DMS 273 (cell line): ENCODE results near the gene UROC1.

Source experiments
- DNase-seq: peaks from one replicate; lab custom pipeline; 2025; ENCODE audit not compliant: unreplicated experiment; lab: John Stamatoyannopoulos, UW

Gene UROC1

GRCh38 chr3:126464997-126465396 lies 52.6 kb downstream of the UROC1 start:
- DNase-seq, result peak; percentile 45

DNA sequence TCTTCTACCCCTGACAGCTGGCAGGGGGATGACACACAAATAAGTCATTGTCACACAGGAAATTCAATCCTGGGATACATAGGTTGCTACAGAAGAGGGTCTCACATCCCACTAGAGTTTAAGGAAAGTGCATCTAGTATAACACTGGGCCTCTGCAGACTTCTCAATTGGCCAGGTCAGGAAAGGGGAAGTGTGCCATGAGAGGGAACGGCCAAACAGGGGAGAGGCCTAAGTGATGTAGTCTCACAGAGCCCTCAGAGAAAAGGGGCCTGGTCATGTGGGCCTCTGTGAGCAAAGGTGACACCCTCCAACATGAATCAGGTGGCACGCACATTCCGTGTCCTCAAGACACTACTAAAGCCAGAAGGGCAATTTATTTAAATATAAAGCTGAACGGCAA lies 53.1 kb downstream of the UROC1 start:
- peak; percentile 58 for DNase-seq

- peak; percentile 58 for DNase-seq
These were observed 53.5 kb downstream of the UROC1 start for GRCh38 chr3:126464093-126464492.

GRCh38 chr3:126463521-126463920 lies 54.1 kb downstream of the UROC1 start:
- DNase-seq, result no peak

DNA sequence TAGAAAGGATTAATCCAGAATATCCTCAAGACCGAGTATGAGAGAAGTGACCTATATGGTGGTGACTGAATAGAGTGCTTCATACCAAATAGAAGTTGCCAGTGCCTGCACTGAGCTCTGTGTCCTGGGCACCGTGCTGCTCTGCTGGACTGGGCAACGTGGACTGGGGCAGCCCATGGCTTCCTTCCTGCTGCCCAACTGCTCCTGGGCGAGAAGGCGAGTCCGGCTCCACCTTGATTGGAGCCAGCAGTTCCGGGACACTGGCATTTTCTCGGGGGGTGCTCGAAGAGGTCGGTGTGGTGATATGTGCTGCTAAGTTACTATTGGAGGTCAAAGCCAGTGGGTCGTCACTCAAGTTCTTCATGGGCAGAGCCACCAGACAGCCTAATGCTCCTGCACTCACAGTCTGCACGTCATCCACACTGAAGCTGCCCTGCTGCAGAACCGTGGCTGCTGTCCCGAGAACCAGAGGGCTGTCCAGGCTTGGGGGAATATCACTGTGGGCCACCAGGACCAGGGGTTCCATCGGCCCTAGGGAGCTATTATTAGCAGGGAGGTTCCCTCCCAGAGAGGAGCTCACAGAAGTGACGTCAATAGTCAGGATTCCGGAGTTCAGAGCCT lies 56.0 kb downstream of the UROC1 start:
- DNase-seq, result no peak

GRCh38 chr3:126460381-126460780 lies 57.2 kb downstream of the UROC1 start:
- DNase-seq, result no peak

- no peak for DNase-seq
These were observed 57.8 kb downstream of the UROC1 start for GRCh38 chr3:126459763-126460127.

DNA sequence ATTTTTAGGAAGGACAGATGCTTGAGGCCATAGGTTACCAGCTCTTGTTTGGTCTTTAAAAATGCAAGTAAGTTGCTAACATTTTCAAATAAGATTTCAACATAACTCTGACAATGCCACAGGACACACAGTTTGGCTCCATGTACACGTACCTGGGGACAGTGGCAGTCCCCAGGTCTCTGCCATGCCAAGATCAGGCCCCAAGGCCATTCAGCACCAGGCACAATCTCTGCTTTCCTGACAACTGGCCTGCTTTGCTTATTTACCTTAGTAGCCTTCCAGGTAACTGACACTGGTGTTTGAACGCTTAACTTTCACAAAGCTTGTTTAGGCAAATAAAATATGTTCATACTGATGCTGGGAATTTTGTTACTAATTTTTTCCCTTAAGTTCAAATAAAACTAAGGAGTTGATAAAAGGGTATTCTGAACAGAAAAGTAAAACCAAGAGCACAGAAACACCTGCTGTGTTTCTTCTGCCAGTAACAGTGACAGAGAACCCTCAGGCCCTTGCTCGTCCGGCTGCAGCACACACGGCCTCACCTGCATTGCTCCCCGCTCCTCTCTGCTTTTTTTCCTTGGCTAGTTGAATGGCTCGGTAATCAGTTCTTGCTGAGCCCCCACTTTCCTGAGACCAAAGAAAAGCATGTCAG lies 58.3 kb downstream of the UROC1 start:
- DNase-seq, result no peak

- no peak for DNase-seq
These were observed 60.7 kb downstream of the UROC1 start for GRCh38 chr3:126456766-126457388.

GRCh38 chr3:126456211-126456610 lies 61.4 kb downstream of the UROC1 start:
- no peak for DNase-seq

- DNase-seq, result no peak
These were observed 63.0 kb downstream of the UROC1 start for GRCh38 chr3:126454437-126455198.

DNA sequence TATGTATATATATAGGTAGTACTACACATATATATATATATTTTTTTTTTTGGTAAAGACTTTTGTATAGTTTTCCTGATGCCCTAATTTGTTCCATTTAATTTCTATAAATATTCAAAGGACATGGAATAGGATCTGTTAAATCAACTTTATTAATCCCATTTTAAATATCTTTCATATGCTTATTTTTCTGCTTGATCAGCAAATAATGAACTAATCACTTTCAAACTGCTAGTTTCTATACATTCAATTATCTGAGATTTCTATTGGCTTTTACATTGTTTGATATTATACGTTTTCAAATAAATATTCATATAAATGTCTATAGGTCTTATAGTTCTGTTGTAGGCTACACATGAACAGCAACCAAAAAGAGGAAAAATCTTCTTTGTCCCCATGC lies 63.5 kb downstream of the UROC1 start:
- no peak for DNase-seq

DNA sequence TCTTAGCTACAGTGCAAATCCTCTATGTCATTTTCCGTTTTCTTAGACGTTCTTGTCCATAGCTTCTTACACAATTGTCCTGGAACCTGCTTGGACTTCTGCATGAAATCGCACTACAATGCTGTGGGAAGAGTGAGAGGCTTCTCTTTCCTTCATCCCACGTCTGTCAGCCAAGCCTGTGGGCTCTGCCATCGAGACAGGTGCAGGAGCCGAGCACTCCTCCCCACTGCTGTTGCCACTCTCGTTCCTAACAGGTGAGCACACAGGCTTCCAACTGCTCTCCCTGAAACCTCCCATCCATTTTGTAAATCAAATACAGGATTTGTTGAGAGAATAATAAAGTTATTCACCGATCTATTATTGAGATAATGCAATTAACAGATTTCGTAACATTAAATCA lies 65.4 kb downstream of the UROC1 start:
- DNase-seq, result no peak

- DNase-seq, result no peak
These were observed 66.1 kb downstream of the UROC1 start for GRCh38 chr3:126451511-126451910.

GRCh38 chr3:126450744-126451143 lies 66.8 kb downstream of the UROC1 start:
- DNase-seq, result no peak

DNA sequence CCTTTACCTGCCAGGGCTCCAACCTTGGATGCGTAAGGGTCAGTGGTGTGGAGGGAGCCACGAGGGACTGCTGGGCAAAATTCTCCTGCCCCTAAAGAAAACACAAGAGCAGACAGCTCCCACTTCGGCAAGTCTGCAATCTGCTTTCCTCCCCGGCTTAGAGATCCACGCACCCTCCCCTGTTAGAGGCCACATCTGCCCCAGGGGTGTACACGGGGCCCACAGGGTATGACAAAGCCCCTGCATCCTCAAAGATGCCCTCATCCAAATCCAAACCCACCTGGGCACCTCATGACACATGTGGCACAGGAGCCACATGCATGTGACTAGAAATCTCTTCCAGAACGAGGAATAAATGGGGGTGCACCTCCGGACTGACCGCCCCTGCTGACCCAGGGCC lies 67.4 kb downstream of the UROC1 start:
- DNase-seq, result no peak

DNA sequence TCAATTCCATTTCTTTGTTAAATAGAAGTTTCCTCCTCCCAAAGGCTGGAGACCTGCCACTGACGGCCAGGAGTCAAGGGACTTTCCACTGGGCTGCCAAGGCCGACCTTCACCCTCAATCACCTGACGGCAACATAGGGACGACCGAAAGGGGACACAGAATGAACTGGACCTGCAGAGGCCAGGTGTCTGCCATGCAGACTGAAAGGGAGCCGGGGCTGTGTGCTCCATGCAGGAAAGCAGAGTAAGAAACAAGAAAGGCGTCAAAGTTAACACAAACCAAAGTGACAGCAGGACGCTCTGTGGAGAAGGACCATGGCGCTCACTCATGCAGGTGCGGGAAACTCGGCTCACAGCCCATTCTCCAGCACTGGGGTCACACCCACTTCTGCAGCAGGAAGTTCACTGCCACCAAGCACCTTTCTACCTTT lies 67.9 kb downstream of the UROC1 start:
- DNase-seq, result no peak

DNA sequence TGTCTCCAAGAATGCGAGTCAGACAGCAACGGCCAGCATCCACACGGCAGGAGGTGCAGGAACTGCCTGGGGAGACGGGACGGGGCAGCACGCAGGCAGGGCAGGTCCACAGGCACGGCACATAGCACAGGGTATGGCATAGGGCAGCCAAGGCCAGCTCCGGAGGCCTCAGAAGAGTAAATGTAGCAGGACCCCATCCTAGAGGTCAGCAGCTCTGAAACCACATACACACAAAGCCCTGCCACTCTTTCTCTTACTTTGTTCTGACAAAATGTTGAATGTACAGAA lies 68.7 kb downstream of the UROC1 start:
- DNase-seq, result no peak

- DNase-seq, result peak; percentile 92
These were observed 69.3 kb downstream of the UROC1 start for GRCh38 chr3:126448136-126448892.

DNA sequence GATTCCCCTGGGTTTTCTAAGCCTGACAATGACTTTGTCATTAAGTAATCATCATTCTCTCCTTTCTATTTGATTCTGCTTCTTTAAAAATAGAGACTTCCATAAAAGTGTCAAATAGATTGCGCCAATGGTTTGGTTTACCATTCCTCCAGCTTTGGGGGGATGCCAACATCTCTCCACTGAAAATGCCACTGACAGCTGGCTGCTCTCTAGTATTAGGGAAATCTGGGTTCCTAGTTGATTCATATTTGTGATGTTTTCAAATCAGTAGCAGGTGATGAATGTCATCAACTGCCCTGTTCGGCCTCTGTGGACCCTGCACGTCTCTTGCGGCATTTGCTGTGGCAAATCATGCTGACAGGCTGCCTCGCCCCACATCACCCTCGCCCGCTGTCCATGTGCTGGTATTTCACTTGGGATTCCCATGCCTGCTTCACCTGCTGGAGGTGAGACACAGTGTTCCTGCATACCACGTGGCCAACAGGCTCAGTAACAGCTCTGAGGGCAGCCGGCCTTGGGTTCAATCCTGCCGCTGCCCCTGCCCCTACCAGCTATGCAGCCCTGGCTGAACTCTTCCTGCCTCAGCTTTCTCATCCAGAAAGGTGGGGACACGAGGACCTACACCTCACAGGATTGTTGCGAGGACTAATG lies 70.0 kb downstream of the UROC1 start:
- peak; percentile 64 for DNase-seq

DNA sequence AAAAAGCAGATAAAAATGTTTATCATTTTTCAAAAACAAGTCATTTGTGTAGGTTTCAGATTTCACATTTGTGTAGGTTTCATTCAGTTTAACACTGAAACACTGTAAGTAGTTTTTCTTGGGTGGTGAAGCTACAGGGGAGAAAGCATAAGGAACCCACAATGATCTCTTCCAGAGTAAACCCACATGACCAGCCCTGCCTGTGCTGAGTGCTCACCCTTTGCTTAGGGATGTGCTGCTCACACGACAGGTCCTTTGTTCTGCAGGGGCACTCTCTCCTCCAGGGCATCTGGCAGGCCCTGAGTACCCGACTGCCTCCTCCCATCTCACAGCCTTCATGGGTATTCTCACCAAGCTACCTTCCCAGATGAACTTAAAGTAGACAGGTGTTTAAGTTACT lies 70.8 kb downstream of the UROC1 start:
- DNase-seq, result peak; percentile 36
